Stimulated activated CD4-positive, alpha-beta T cell treated with anti-CD3 and anti-CD28 coated beads, Interleukin-4, amount 100 ng/mL, for 4 hours (primary cell): ENCODE results near the gene COA8.

ENCODE experiments used
- DNase-seq, 2 experiments: peaks; one replicate each; pipeline ENCODE4 v3.0.0-alpha.2; 2020

COA8 gene

GRCh38 chr14:103549361-103550311, 13.1 kb upstream of the COA8 start:
- DNase-seq: no peak

DNA sequence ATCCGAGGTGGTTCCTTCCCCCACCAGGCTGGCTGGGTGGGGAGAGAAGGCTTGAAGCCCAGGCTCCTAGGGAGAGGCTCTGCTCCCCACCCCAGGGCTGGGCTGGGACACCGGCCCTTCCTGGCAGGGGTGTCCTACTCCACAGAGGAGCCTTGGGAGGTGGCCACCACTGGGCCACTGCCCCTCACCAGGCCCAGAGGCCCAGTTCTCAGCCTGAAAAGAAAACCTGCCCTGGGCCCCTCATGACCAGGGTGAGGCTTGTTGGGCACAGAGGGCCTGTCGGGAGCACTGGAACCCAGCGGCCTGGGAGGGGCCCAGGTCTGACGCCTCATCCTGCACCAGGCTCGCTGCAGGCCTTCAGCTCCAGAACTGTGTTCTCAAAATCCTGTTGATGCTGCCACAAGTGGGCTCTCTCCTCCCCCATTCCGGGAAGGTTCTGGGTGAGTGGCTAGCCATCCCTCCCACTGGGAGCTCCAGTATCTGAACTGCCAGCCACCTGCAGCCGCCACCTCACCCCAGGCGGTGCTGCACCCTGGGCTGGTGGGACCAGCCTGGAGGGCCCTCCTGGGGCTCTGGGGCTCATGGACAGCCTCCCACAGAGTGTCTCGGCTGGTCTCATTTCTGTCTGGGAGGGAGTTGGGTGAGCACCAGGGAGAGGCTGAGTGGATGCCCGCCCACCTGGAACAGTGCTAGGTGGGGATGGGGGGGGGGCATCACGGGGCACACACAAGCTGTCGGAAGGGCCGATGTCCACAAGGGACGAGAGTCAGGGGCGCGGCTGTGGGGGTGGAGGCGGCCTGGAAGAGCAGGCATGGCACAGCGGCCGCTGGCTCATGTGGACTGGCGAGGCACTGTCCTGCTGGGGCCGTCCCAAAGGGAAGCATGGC, 12.1 kb upstream of the COA8 start:
- no peak for DNase-seq

DNA sequence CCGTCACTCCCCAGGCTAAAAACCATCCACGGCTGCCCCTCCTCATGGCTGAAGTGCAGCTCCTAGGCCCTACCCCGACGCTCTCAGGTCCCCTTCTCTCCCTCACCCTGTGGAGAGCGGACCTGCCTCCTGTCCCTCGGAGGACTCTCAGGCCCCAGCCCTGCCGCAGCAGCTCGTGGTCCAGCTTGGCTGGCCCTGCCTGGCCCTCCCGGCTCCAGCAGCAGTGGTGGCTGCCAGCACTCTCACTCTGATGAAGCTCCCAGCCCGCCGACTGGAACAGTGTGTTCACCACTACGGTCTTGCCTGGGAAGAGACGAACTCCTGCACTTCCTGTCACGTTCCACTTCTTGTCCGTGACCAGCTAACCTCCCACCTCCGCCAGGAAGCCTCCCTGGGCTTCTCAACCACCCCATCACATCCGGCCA, 11.4 kb upstream of the COA8 start:
- DNase-seq: no peak

DNA sequence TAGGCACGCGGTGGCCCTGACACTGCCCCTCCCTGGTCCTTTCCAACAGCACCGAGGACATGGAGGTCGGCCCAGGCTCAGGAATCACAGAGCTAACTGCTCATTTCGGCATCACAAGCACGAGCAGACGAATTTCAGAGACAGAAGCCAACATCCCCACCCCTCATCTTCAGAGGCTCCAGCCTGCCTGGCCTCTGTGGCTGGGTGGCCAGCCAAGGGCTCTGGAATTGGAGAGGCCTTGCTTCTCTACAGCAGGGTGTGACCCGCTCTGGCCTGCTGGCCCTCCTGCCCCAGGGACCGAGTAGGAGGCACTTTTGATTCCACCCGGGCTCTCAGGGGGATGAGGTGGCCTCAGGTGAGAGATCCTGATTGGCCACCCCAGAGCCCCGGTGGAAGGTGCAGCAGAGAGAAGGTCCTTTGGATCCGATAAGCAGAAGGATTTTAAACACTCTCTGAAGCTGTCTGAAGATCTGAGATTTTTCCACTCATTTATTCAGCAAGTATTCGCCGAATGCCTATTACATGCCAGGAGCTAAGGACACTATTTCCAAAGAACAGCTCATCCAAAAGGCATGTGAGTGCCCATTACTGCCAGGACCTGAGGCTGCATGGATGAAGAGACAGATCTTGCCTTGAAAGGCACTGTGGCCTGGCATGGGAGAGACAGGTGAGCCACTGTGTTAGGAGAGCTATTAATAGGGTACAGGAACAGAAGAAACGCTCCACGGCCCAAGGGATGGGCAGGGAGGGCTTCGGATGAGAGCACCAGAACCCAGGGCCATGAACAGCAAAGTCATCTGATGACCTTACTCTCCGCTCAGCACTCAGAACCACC, 10.5 kb upstream of the COA8 start:
- no peak for DNase-seq

DNA sequence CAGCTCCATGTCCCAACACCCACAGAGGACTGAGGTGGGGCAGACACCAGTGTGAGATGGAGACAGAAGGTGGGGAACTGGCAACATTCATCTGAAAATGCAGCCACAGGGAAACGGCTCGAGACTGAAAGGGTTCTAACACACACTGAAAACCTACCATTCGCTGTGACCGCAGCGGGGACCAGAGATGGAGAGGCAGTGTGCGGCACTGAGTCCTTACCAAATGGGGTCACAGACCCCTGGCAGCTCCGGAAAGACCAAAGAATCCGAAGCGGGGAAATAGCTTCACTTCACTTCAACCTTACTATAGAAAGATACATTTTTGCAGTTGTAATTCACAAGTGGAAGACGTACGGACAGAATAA, 9.9 kb upstream of the COA8 start:
- no peak for DNase-seq

DNA sequence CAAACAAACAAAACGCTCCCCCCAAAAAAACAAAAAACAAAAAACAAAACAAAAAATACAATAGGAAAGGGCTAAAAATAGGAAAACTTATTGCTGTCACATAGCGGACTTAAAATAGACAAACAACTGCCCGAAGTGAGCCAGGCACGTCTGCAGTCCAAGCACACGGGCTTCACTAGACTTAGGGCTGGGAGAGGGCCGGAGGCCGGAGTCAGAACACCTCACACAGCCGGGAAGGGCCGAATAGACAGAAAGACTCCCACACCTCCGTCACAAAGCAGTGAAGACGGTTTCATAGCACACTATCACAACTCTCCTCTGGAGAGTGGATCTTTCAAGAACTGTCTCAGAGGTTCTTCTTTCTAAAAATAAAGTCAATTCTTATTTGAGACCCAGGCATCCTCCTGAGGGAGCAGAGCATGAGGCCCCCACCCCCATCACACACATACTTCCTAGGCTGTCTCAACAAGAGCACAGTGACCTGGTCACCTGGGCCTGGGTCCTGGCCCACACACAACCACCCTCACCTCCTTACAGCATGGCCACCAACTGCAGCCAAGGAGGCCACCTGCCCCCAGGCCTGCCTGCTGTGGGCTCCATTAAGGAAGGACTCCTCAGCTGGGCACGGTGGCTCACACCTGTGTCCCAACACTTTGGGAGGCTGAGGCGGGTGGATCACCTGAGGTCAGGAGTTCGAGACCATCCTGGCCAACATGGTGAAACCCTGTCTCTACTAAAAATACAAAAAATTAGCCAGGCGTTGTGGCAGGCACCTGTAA, 7.0 kb upstream of the COA8 start:
- DNase-seq: no peak

- no peak for DNase-seq
These were observed 5.6 kb upstream of the COA8 start for GRCh38 chr14:103556946-103557758.

DNA sequence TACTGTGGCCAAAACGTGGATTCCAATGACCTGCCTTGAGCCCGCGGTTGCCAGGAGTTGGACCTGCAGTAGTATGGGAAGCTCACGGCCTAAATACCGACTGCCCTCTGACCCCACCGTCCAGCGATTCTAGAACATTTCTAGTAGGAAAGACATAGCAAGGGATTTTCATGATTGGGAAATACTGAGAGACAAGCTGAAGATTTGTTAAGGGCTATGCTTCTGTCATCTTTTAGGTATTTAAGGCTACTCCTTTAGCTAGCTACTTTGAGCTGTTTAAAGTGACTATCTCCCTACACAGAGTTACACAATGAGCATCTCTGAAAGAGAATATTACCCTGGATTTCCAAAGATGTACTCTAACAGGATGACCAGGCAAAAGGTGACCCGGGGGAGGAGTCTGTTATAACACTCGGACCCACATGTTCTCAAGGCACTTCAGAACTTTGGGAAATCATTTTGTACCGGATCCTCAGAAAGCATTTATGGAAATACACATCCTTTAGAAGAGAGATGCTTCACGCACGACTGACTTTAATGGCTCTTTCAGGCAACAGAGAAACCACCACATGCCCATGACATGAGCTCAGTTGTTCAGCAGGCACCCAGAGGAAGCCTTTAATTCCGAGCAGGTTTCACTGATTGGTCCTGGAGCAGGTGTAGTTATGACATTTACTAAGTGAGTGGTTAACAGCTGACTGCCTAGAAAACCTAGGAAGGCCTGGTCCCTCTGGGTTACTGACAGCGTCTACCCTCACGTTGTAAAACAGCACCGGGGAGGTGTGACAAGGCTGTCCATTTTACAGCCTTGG, 4.5 kb upstream of the COA8 start:
- no peak for DNase-seq

DNA sequence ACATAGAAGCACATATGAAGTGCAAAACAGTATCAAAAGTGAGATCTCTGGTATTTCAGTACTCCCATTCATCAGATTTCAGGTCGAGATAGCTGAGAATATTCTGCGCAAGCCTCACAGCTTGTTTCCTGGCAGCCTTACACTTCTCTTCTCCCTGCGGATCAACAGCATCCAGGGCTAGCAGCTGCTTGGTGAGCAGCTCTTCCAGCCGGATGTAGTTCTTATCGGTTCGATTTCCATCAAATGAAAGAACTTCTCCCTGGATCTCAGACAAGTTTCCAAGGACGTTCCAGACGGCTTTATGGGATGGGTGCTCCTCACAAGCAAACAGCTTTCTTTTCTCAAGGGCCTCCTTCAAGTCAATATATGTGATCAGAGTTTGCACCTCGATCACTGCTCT, 3.0 kb upstream of the COA8 start:
- no peak for DNase-seq

DNA sequence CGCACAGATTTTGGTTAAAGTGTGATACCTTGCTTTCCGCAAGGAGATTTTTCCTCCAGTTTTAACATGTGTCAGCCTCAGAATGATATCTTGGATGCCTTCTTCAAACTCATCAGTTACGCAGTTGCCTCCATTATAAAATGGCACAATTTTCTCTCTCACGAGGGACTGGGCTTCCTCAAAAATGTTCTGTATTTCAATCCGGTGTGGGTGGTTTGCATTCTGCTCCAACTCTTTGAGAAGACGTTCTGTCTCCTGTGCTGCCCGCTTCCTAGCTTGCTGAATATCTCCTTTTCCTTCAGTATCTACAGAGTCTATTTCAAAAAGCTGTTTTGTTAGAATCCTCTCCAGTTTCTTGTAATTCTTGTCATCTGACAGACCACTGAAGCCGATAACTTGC, 2.1 kb upstream of the COA8 start:
- no peak for DNase-seq

DNA sequence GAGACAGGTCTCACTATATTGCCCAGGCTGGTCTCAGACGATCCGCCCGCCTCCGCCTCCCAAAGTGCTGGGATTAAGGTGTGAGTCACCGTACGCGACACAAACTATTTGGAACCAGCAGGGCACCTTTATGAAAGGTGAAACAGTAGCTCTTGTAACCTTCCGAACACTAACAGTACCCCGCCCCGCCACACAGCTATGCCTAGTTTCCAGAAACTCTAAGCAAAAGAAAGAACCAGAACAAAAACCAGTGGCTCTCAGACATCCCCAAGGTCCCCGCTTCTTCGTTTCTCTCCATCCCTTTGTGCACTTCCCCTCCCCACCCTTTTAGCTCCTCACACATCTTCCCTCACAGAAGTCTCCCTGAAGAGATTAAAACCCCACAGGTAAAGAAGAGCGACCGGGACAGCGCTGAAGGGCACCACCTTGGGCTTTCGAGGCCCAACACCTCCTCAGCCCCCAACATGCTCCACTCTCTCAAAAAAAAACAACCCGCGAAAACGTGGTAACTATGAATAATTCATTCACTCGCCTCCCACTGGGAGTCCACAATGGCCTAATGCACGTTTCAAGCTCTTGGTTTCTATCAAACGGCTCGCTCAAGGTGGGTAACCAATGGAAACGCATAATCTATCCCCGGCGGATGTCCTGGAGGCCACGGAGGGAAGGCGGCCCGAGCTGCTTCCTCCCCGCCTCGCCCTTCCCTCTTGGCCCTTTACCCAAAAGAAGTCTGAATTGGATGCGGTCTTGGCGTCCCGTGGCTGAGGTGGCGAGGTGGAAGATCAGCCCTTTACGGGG, 1.2 kb upstream of the COA8 start:
- peak in 1 of 2 experiments; percentile 36 for DNase-seq

- DNase-seq: no peak
These were observed 656 bp upstream of the COA8 start for GRCh38 chr14:103562179-103562428.

DNA sequence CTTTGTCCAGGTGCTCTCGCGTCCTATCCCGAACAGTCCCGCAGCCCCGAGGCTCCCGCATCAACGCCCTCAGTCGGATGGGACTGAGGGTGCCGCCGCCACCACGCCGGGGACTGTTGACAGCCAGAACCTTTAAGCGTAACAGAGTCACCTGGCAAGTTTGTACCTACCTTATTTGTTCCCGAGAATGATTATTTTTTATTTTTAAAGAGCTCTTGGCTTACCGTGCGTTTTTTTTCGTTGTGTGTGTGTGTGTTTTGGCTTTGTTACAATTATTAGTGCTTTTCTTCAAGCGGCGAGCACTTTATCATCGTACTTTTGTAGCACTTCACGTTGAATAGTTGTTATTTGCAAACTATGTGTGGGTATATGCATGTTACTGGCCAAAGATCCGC, 463 bp downstream of the COA8 start:
- no peak for DNase-seq

- DNase-seq: no peak
These were observed 1.2 kb downstream of the COA8 start for GRCh38 chr14:103563844-103564505.

DNA sequence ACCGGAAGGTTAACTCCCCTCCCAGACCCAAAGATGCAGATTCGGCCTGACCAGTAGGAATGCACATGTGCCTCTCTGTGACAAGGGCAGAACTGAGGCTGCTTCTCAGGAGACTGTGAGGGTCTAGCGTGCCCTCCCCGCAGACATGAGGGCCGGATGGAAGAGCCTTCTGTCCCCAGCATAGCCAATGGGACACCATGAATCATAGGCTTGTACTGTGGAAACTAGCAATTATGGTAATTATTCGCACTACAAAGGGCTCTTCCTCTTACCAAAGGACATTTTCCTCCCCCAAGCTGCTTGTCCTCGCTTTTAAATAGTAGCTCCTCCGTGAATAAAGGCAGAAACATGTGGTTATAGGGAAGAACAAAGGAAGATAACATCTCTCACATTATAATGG, 6.2 kb downstream of the COA8 start:
- no peak for DNase-seq

GRCh38 chr14:103569408-103569807, 6.6 kb downstream of the COA8 start:
- DNase-seq: no peak

- no peak for DNase-seq
These were observed 11.3 kb downstream of the COA8 start for GRCh38 chr14:103574104-103574503.

- DNase-seq: no peak
These were observed 12.0 kb downstream of the COA8 start for GRCh38 chr14:103574707-103575285.
